Mesendoderm (in vitro differentiated cells): Measurements from ENCODE around the gene EYS.
A peak's percentile ranks its signal among the peaks of the same experiment; 100 is the strongest.

ENCODE experiments used
- DNase-seq: peaks from one replicate; pipeline ENCODE4 v3.0.0; 2013
- H2AK5ac ChIP-seq: 2 replicates; pipeline ENCODE4 v1.6.1; 2013; ENCODE audit warnings: low read length, inconsistent platforms
- H2BK120ac ChIP-seq: 2 replicates; pipeline ENCODE4 v1.6.1; 2013; ENCODE audit warnings: low read depth, mild to moderate bottlenecking, low read length, moderate library complexity, mixed read lengths
- H2BK15ac ChIP-seq: replicated peaks from 2 replicates; pipeline ENCODE4 v1.6.1; 2013; ENCODE audit warnings: low read depth, mild to moderate bottlenecking, moderate library complexity
- H2BK5ac ChIP-seq: 2 replicates; pipeline ENCODE4 v1.6.1; 2013; ENCODE audit warnings: low read length, inconsistent platforms
- H3K18ac ChIP-seq: 2 replicates; pipeline ENCODE4 v1.6.1; 2013; ENCODE audit warnings: mild to moderate bottlenecking, low read length, mixed read lengths
- H3K23ac ChIP-seq: one replicate; pipeline ENCODE4 v1.6.1; 2013; ENCODE audit warnings: low read length
- H3K27ac ChIP-seq: 2 replicates; pipeline ENCODE4 v1.5.1; 2013; ENCODE audit warnings: low read depth, mild to moderate bottlenecking, inconsistent platforms, low read length, moderate library complexity
- H3K27me3 ChIP-seq: 2 replicates; pipeline ENCODE4 v1.6.1; 2013; ENCODE audit warnings: low read length, control low read depth, mild to moderate bottlenecking, inconsistent platforms; ENCODE audit not compliant: insufficient read depth, poor library complexity
- H3K36me3 ChIP-seq: 2 replicates; pipeline ENCODE4 v1.6.1; 2013; ENCODE audit warnings: low read length, inconsistent platforms; ENCODE audit not compliant: control insufficient read depth, insufficient read depth
- H3K4ac ChIP-seq: one replicate; pipeline ENCODE4 v1.6.1; 2013; ENCODE audit warnings: low read depth, mild to moderate bottlenecking, low read length, moderate library complexity
- H3K4me1 ChIP-seq: 2 replicates; pipeline ENCODE4 v1.6.1; 2013; ENCODE audit warnings: low read depth, low read length, inconsistent platforms; ENCODE audit not compliant: control insufficient read depth
- H3K4me2 ChIP-seq: 2 replicates; pipeline ENCODE4 v1.6.1; 2013; ENCODE audit warnings: low read length
- H3K4me3 ChIP-seq: 2 replicates; pipeline ENCODE4 v1.5.1; 2013; ENCODE audit warnings: mild to moderate bottlenecking, low read length
- H3K56ac ChIP-seq: one replicate; pipeline ENCODE4 v1.6.1; 2013; ENCODE audit warnings: low read length
- H3K79me1 ChIP-seq: 2 replicates; pipeline ENCODE4 v1.6.1; 2013; ENCODE audit warnings: low read length, inconsistent platforms
- H3K79me2 ChIP-seq: 2 replicates; pipeline ENCODE4 v1.6.1; 2013; ENCODE audit warnings: mild to moderate bottlenecking, low read length; ENCODE audit not compliant: control insufficient read depth, insufficient read depth
- H3K9ac ChIP-seq: 2 replicates; pipeline ENCODE4 v1.6.1; 2013; ENCODE audit warnings: low read length, inconsistent platforms
- H4K5ac ChIP-seq: one replicate; pipeline ENCODE4 v1.6.1; 2013; ENCODE audit warnings: low read length
- H4K8ac ChIP-seq: one replicate; pipeline ENCODE4 v1.6.1; 2013; ENCODE audit warnings: low read depth, mild to moderate bottlenecking, control low read depth, low read length, moderate library complexity
- WGBS: extraction: QIAGEN DNeasy Blood & Tissue Kit; methylation state at CpG from one replicate; pipeline ENCODE4 v1.1.7; 2013; ENCODE audit warnings: low lambda C conversion rate, missing lambda C conversion rate; ENCODE audit not compliant: insufficient coverage; ENCODE audit errors: extremely low coverage; 5-methylcytosine and 5-hydroxymethylcytosine counted together

Gene EYS

DNA sequence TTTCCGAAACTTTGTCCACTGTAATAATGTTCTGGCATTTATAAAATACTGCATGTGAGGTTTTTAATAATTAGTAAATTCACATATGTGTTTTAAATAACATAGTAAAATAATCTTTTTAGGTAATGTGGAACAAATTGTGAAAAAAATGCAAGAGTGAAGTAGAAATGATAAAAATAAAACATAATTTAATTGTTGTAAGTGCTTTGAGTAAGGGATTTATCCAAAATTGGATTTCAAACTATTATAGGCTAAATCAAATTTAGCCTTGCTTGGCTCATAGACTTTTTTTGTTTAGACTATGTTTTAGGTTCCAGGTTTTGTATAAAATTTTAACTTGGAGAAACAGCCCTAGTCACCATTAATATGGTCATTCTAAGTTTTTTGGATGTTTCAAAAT lies 1041.9 kb downstream of the EYS start:
- no peak overlapping the region for H2BK15ac ChIP-seq
- no peak overlapping the region for H3K9ac ChIP-seq
- DNase-seq, result no peak
- no peaks in the 10 kb centered on the region for H3K27me3 ChIP-seq
- no peaks in the 10 kb centered on the region for H3K79me1 ChIP-seq
- H3K79me2 ChIP-seq, result no peaks in the 10 kb centered on the region
- H2BK5ac ChIP-seq, result no peak overlapping the region
- H3K18ac ChIP-seq, result no peak overlapping the region
- no peak overlapping the region for H4K8ac ChIP-seq
- H3K27ac ChIP-seq, result no peak overlapping the region
- no peak overlapping the region for H2AK5ac ChIP-seq
- no peak overlapping the region for H3K4me3 ChIP-seq
- no CpG with 5 or more reads among the region's 1 CpG for WGBS
- no peak overlapping the region for H3K4ac ChIP-seq
- H3K23ac ChIP-seq, result no peak overlapping the region
- peaks cover 2% of the 10 kb centered on the region for H3K4me1 ChIP-seq
- no peak overlapping the region for H3K4me2 ChIP-seq
- H2BK120ac ChIP-seq, result no peak overlapping the region
- no peaks in the 10 kb centered on the region for H3K36me3 ChIP-seq
- H3K56ac ChIP-seq, result no peak overlapping the region
- no peak overlapping the region for H4K5ac ChIP-seq

DNA sequence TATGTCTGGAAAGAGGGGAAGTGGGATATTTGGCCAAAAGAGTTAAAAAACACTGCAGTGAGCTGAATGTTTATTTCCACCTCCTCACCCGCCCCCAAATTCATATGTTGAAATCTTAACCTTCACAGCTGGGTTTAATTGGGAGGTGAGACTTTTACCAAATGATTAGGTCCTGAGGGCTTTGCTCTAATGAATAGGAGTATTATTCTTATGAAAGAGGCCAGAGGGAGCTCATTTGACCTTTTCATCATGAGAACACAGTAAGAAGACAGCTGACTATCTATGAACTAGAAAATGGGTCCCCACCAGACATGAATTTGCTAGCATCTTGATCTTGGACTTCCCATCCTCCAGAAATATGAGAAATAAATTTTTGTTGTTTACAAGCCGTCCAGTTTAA lies 1042.5 kb downstream of the EYS start:
- H3K4me3 ChIP-seq, result no peak overlapping the region
- H2BK5ac ChIP-seq, result no peak overlapping the region
- no peak overlapping the region for H3K4me2 ChIP-seq
- no peak overlapping the region for H4K8ac ChIP-seq
- H2BK120ac ChIP-seq, result no peak overlapping the region
- no peak overlapping the region for H4K5ac ChIP-seq
- no peak overlapping the region for H3K9ac ChIP-seq
- H3K4me1 ChIP-seq, result no peaks in the 10 kb centered on the region
- H3K18ac ChIP-seq, result no peak overlapping the region
- H3K56ac ChIP-seq, result no peak overlapping the region
- WGBS, result no CpG with 5 or more reads among the region's 2 CpGs
- H3K27me3 ChIP-seq, result no peaks in the 10 kb centered on the region
- H2BK15ac ChIP-seq, result no peak overlapping the region
- H3K79me2 ChIP-seq, result no peaks in the 10 kb centered on the region
- no peak overlapping the region for H3K27ac ChIP-seq
- H3K4ac ChIP-seq, result no peak overlapping the region
- no peak overlapping the region for H3K23ac ChIP-seq
- H3K36me3 ChIP-seq, result no peaks in the 10 kb centered on the region
- no peaks in the 10 kb centered on the region for H3K79me1 ChIP-seq
- no peak overlapping the region for H2AK5ac ChIP-seq
- no peak for DNase-seq

- H2BK5ac ChIP-seq, result no peak overlapping the region
- H3K4me3 ChIP-seq, result no peak overlapping the region
- H3K4ac ChIP-seq, result no peak overlapping the region
- peak; percentile 8 for DNase-seq
- H3K4me2 ChIP-seq, result no peak overlapping the region
- no peaks in the 10 kb centered on the region for H3K4me1 ChIP-seq
- H3K18ac ChIP-seq, result no peak overlapping the region
- no peaks in the 10 kb centered on the region for H3K27me3 ChIP-seq
- no peak overlapping the region for H2AK5ac ChIP-seq
- no peak overlapping the region for H4K8ac ChIP-seq
- no peak overlapping the region for H4K5ac ChIP-seq
- no peak overlapping the region for H3K9ac ChIP-seq
- no CpG with 5 or more reads among the region's 1 CpG for WGBS
- H3K36me3 ChIP-seq, result no peaks in the 10 kb centered on the region
- no peaks in the 10 kb centered on the region for H3K79me1 ChIP-seq
- H3K23ac ChIP-seq, result no peak overlapping the region
- H2BK15ac ChIP-seq, result no peak overlapping the region
- no peak overlapping the region for H2BK120ac ChIP-seq
- no peaks in the 10 kb centered on the region for H3K79me2 ChIP-seq
- no peak overlapping the region for H3K27ac ChIP-seq
- H3K56ac ChIP-seq, result no peak overlapping the region
Observed at GRCh38 chr6:64644024-64644423, 1063.0 kb downstream of the EYS start.

- Histone ChIP-seq H3K9ac (no peak overlapping the region), H3K23ac (no peak overlapping the region)
Observed at GRCh38 chr6:64630901-64631300, 1076.1 kb downstream of the EYS start.

GRCh38 chr6:64622944-64623343 lies 1084.1 kb downstream of the EYS start:
- H3K4ac ChIP-seq, result no peak overlapping the region
- no peak overlapping the region for H4K5ac ChIP-seq
- no peaks in the 10 kb centered on the region for H3K4me1 ChIP-seq
- no peak overlapping the region for H4K8ac ChIP-seq
- H3K4me3 ChIP-seq, result no peak overlapping the region
- no CpG with 5 or more reads among the region's 1 CpG for WGBS
- H3K27me3 ChIP-seq, result no peaks in the 10 kb centered on the region
- no peak overlapping the region for H3K9ac ChIP-seq
- no peak overlapping the region for H2BK15ac ChIP-seq
- H2BK5ac ChIP-seq, result no peak overlapping the region
- DNase-seq, result no peak
- H2BK120ac ChIP-seq, result no peak overlapping the region
- no peak overlapping the region for H3K18ac ChIP-seq
- no peak overlapping the region for H3K27ac ChIP-seq
- no peaks in the 10 kb centered on the region for H3K36me3 ChIP-seq
- no peak overlapping the region for H2AK5ac ChIP-seq
- no peak overlapping the region for H3K4me2 ChIP-seq
- no peak overlapping the region for H3K56ac ChIP-seq
- no peaks in the 10 kb centered on the region for H3K79me1 ChIP-seq
- no peak overlapping the region for H3K23ac ChIP-seq
- no peaks in the 10 kb centered on the region for H3K79me2 ChIP-seq

More at GRCh38 chr6:64630901-64631300, 1076.1 kb downstream of the EYS start:
- Histone ChIP-seq H3K18ac (no peak overlapping the region), H3K36me3 (no peaks in the 10 kb centered on the region), H3K4me1 (no peaks in the 10 kb centered on the region), H3K4me3 (no peak overlapping the region), H3K56ac (no peak overlapping the region), H3K27ac (no peak overlapping the region), H2BK15ac (no peak overlapping the region), H2AK5ac (no peak overlapping the region), H3K4ac (no peak overlapping the region), H2BK5ac (no peak overlapping the region), H4K5ac (no peak overlapping the region), H4K8ac (no peak overlapping the region), H3K4me2 (no peak overlapping the region), H3K79me2 (no peaks in the 10 kb centered on the region), H3K27me3 (no peaks in the 10 kb centered on the region), H3K79me1 (no peaks in the 10 kb centered on the region), H2BK120ac (no peak overlapping the region)
- no peak for DNase-seq
- WGBS, result no CpG with 5 or more reads among the region's 2 CpGs

DNA sequence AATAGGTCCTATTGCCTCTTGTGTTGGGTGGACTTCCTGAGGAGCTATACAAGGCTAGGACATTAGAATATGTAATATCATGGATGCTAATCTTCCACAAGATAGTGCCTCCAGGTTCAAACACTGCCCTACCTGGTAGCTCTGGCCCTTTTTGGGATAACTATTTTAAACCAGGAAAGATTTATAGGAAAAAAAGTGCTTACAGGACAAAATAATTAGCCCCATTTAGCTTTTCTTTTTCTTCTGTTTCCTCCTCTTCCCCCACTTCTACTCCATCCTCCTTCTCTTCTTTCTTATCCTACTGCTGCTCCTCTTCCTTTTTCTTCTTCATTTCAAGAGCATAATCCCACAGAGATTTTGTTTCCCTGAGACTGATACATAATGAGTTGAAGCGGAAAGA lies 1104.0 kb downstream of the EYS start:
- H3K79me1 ChIP-seq, result no peaks in the 10 kb centered on the region

More for the DNA sequence above, 1104.0 kb downstream of the EYS start:
- Histone ChIP-seq H3K27me3 (no peaks in the 10 kb centered on the region), H3K4me3 (no peak overlapping the region), H3K56ac (no peak overlapping the region), H3K18ac (no peak overlapping the region), H3K36me3 (no peaks in the 10 kb centered on the region), H3K79me2 (no peaks in the 10 kb centered on the region), H2BK15ac (no peak overlapping the region), H3K9ac (no peak overlapping the region), H2BK5ac (no peak overlapping the region), H2AK5ac (no peak overlapping the region), H3K27ac (no peak overlapping the region), H3K23ac (no peak overlapping the region), H3K4me1 (no peaks in the 10 kb centered on the region), H4K5ac (no peak overlapping the region), H2BK120ac (no peak overlapping the region), H3K4ac (no peak overlapping the region), H3K4me2 (no peak overlapping the region), H4K8ac (no peak overlapping the region)
- no CpG with 5 or more reads among the region's 1 CpG for WGBS
- DNase-seq, result no peak
